HEK293 (cell line): ENCODE results near the gene NLGN1.

Source experiments
- CTCF ChIA-PET: fragments of 350-600 bp; formaldehyde crosslinking; extraction: SDS; loops from one replicate; lab custom pipeline; 2021; ENCODE audit warnings: antibody characterized with exemption; lab: Yijun Ruan, JAX
- POLR2A ChIA-PET: fragments of 300-600 bp; formaldehyde crosslinking; extraction: SDS; loops from one replicate; lab custom pipeline; 2020; ENCODE audit warnings: antibody characterized with exemption, inconsistent platforms; lab: Yijun Ruan, JAX
- H3K27ac ChIP-seq: fragments of 200-500 bp; sonication (Bioruptor generic); 2 replicates; pipeline ENCODE4 v1.5.1; 2014; ENCODE audit warnings: low read depth, low read length, control low read depth, inconsistent platforms; ENCODE audit errors: extremely low read depth
- H3K36me3 ChIP-seq, 2 experiments: fragments of 200-500 bp in 1 of 2; sonication (Bioruptor generic) in 1 of 2; 1 replicate in 1 of 2; 2 replicates in 1 of 2; pipeline ENCODE4 v1.5.1; 2014 to 2017; ENCODE audit warnings: inconsistent platforms in 2 of 2, low read length in 2 of 2; ENCODE audit not compliant: control insufficient read depth in 2 of 2, insufficient read depth in 1 of 2
- H3K4me1 ChIP-seq: fragments of 200-500 bp; sonication (Bioruptor generic); 2 replicates; pipeline ENCODE4 v1.5.1; 2014; ENCODE audit warnings: mild to moderate bottlenecking, low read length, inconsistent platforms; ENCODE audit not compliant: control insufficient read depth, insufficient read depth
- H3K4me3 ChIP-seq: 2 replicates; pipeline ENCODE4 v1.5.1; 2011; ENCODE audit warnings: low read depth, mild to moderate bottlenecking, control low read depth, low read length, moderate library complexity
- H3K9me3 ChIP-seq: fragments of 200-500 bp; sonication (Bioruptor generic); 2 replicates; pipeline ENCODE4 v1.5.1; 2014; ENCODE audit warnings: low read depth, low read length, inconsistent platforms; ENCODE audit not compliant: control insufficient read depth, insufficient read depth
- BCL6B ChIP-seq: fragments of 450-650 bp; formaldehyde crosslinking; IDR thresholded peaks from 2 replicates; pipeline ENCODE4 v1.5.1; 2017; ENCODE audit warnings: missing biosample characterization, missing genetic modification characterization
- HIC1 ChIP-seq: fragments of 450-650 bp; formaldehyde crosslinking; IDR thresholded peaks from 2 replicates; pipeline ENCODE4 v1.5.1; 2016; ENCODE audit warnings: missing biosample characterization, missing genetic modification characterization
- INSM2 ChIP-seq: fragments of 450-650 bp; formaldehyde crosslinking; IDR thresholded peaks from 2 replicates; pipeline ENCODE4 v1.5.1; 2016; ENCODE audit warnings: missing biosample characterization, missing genetic modification characterization
- KLF17 ChIP-seq: fragments of 450-650 bp; formaldehyde crosslinking; IDR thresholded peaks from 2 replicates; pipeline ENCODE4 v1.5.1; 2016; ENCODE audit warnings: missing biosample characterization, missing genetic modification characterization
- SCRT1 ChIP-seq: fragments of 450-650 bp; formaldehyde crosslinking; IDR thresholded peaks from 2 replicates; pipeline ENCODE4 v1.5.1; 2016; ENCODE audit warnings: missing biosample characterization, missing genetic modification characterization, borderline replicate concordance
- ZBTB17 ChIP-seq: fragments of 450-650 bp; formaldehyde crosslinking; IDR thresholded peaks from 2 replicates; pipeline ENCODE4 v1.5.1; 2016; ENCODE audit warnings: missing biosample characterization, missing genetic modification characterization
- ZBTB21 ChIP-seq: fragments of 450-650 bp; formaldehyde crosslinking; IDR thresholded peaks from 2 replicates; pipeline ENCODE4 v1.5.1; 2017; ENCODE audit warnings: missing biosample characterization, missing genetic modification characterization
- ZBTB44 ChIP-seq: fragments of 450-650 bp; IDR thresholded peaks from 2 replicates; pipeline ENCODE4 v1.5.1; 2018; ENCODE audit warnings: missing biosample characterization, mild to moderate bottlenecking, missing genetic modification characterization
- ZFP3 ChIP-seq: fragments of 450-650 bp; formaldehyde crosslinking; IDR thresholded peaks from 2 replicates; pipeline ENCODE4 v1.5.1; 2016; ENCODE audit warnings: low read depth, missing biosample characterization, missing genetic modification characterization
- ZNF121 ChIP-seq: fragments of 450-650 bp; formaldehyde crosslinking; IDR thresholded peaks from 2 replicates; pipeline ENCODE4 v1.5.1; 2016; ENCODE audit warnings: missing biosample characterization, missing genetic modification characterization
- ZNF138 ChIP-seq: fragments of 450-650 bp; formaldehyde crosslinking; IDR thresholded peaks from 2 replicates; pipeline ENCODE4 v1.5.1; 2016; ENCODE audit warnings: missing biosample characterization, missing genetic modification characterization, borderline replicate concordance
- ZNF140 ChIP-seq: fragments of 450-650 bp; formaldehyde crosslinking; IDR thresholded peaks from 2 replicates; pipeline ENCODE4 v1.5.1; 2016; ENCODE audit warnings: missing biosample characterization, missing genetic modification characterization
- ZNF155 ChIP-seq: fragments of 450-650 bp; formaldehyde crosslinking; IDR thresholded peaks from 2 replicates; pipeline ENCODE4 v1.5.1; 2016; ENCODE audit warnings: missing biosample characterization, missing genetic modification characterization
- ZNF274 ChIP-seq, 2 experiments: fragments of 200-500 bp in 1 of 2; fragments of 450-650 bp in 1 of 2; sonication (Bioruptor generic) in 1 of 2; formaldehyde crosslinking in 1 of 2; IDR thresholded peaks; 2 replicates each; pipeline versions ENCODE4 v1.5.1 to v1.6.1; 2014 to 2016; ENCODE audit warnings: borderline replicate concordance in 1 of 2, inconsistent platforms in 1 of 2, low read length in 1 of 2, missing biosample characterization in 1 of 2, missing genetic modification characterization in 1 of 2
- ZNF341 ChIP-seq: fragments of 450-650 bp; formaldehyde crosslinking; IDR thresholded peaks from 2 replicates; pipeline ENCODE4; 2016; ENCODE audit warnings: low read depth, missing biosample characterization, missing genetic modification characterization
- ZNF37A ChIP-seq: fragments of 450-650 bp; IDR thresholded peaks from 2 replicates; pipeline ENCODE4 v1.5.1; 2018; ENCODE audit warnings: missing biosample characterization, missing genetic modification characterization
- ZNF510 ChIP-seq: fragments of 450-650 bp; formaldehyde crosslinking; IDR thresholded peaks from 2 replicates; pipeline ENCODE4 v1.5.1; 2018; ENCODE audit warnings: mild to moderate bottlenecking, missing genetic modification characterization, missing biosample characterization; ENCODE audit not compliant: insufficient replicate concordance
- ZNF514 ChIP-seq: fragments of 450-650 bp; formaldehyde crosslinking; IDR thresholded peaks from 2 replicates; pipeline ENCODE4 v1.5.1; 2016; ENCODE audit warnings: missing biosample characterization, missing genetic modification characterization
- ZNF530 ChIP-seq: fragments of 450-650 bp; formaldehyde crosslinking; IDR thresholded peaks from 2 replicates; pipeline ENCODE4 v1.5.1; 2016; ENCODE audit warnings: low read depth, missing biosample characterization, missing genetic modification characterization
- ZNF555 ChIP-seq: fragments of 450-650 bp; formaldehyde crosslinking; conservative IDR thresholded peaks from 2 replicates; pipeline ENCODE4 v1.5.1; 2017; ENCODE audit warnings: missing biosample characterization, mild to moderate bottlenecking, missing genetic modification characterization, inconsistent platforms
- ZNF610 ChIP-seq: fragments of 450-650 bp; formaldehyde crosslinking; IDR thresholded peaks from 2 replicates; pipeline ENCODE4 v1.5.1; 2016; ENCODE audit warnings: missing biosample characterization, missing genetic modification characterization, borderline replicate concordance
- ZNF692 ChIP-seq: fragments of 450-650 bp; formaldehyde crosslinking; IDR thresholded peaks from 2 replicates; pipeline ENCODE4 v1.5.1; 2016; ENCODE audit warnings: missing biosample characterization, missing genetic modification characterization
- ZNF76 ChIP-seq: fragments of 450-650 bp; formaldehyde crosslinking; IDR thresholded peaks from 2 replicates; pipeline ENCODE4; 2016; ENCODE audit warnings: low read depth, missing biosample characterization, missing genetic modification characterization, borderline replicate concordance
- ZSCAN30 ChIP-seq: fragments of 450-650 bp; IDR thresholded peaks from 2 replicates; pipeline ENCODE4 v1.5.1; 2018; ENCODE audit warnings: missing biosample characterization, mild to moderate bottlenecking, missing genetic modification characterization, moderate library complexity

The NLGN1 gene

GRCh38 chr3:173770011-173770410 lies 372.5 kb downstream of the NLGN1 start:
- no peak overlapping the region for H3K4me3 ChIP-seq
- TF ChIP-seq INSM2 (no peak), ZNF341 (tag by site-specific recombination) (no peak), ZNF76 (tag by site-specific recombination) (no peak), ZNF121 (tag by site-specific recombination) (no peak), ZBTB44 (tag by site-specific recombination) (no peak), ZNF555 (tag by site-specific recombination) (no peak), KLF17 (no peak), ZNF514 (tag by site-specific recombination) (no peak), SCRT1 (no peak), ZNF530 (tag by site-specific recombination) (no peak), ZNF37A (tag by site-specific recombination) (no peak), ZNF692 (no peak)
- no peaks in the 10 kb centered on the region for H3K9me3 ChIP-seq
- POLR2A ChIA-PET, result no interaction called here
- CTCF ChIA-PET, result interaction anchor here (0.6 kb wide), 1 partner anchor 31 kb away, joined by 3 read pairs; no protein-coding TSS in a partner anchor
- H3K4me1 ChIP-seq, result no peaks in the 10 kb centered on the region
- H3K36me3 ChIP-seq, result no peaks in the 10 kb centered on the region
- H3K27ac ChIP-seq, result no peak overlapping the region

GRCh38 chr3:173770796-173771573 lies 373.4 kb downstream of the NLGN1 start:
- no peaks in the 10 kb centered on the region for H3K4me1 ChIP-seq
- H3K4me3 ChIP-seq, result no peak overlapping the region
- no peak for TF ChIP-seq ZNF138
- no peak for TF ChIP-seq ZNF510 (tag by site-specific recombination)
- TF ChIP-seq ZFP3 (tag by site-specific recombination), result no peak
- no peak for TF ChIP-seq ZNF274 (IDR thresholded peaks at IDR 0.05; ENCODE audit: low read length)
- TF ChIP-seq ZNF274 (tag by site-specific recombination; IDR thresholded peaks at IDR 0.05; ENCODE audit: borderline replicate concordance), result no peak
- TF ChIP-seq ZNF155 (tag by site-specific recombination), result no peak
- no peak for TF ChIP-seq ZBTB17
- TF ChIP-seq SCRT1, result no peak
- no peak for TF ChIP-seq ZSCAN30
- no peak for TF ChIP-seq HIC1 (tag by site-specific recombination)
- TF ChIP-seq ZNF140 (tag by site-specific recombination), result no peak
- TF ChIP-seq ZBTB21 (tag by site-specific recombination), result no peak
- TF ChIP-seq BCL6B (tag by site-specific recombination), result no peak
- no peak for TF ChIP-seq ZNF610 (tag by site-specific recombination)
- ChIA-PET CTCF (no interaction called here), POLR2A (no interaction called here)
- H3K36me3 ChIP-seq, result no peaks in the 10 kb centered on the region
- no peak overlapping the region for H3K27ac ChIP-seq
- no peaks in the 10 kb centered on the region for H3K9me3 ChIP-seq
